Measurements from ENCODE around the gene CEP72.
"Not testable (repeated sequence)": the region's sequence is repeated elsewhere in the genome, so short reads cannot be mapped to it uniquely, and the experiment has no call there.

Gene CEP72

DNA sequence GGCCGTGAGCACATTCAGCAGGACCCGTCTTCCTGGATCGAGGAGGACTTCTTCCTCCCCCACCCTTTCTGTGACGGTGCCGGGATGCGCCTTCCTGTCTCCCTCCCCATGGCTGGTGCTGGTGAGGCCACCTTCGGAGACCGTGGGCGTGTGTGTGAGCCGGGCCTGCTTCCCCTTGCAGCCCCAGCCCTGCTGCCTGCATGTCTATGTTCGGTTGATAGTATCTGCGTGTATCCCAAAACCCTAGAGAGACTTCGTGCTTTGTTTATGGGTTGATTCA, 12.8 kb downstream of the CEP72 start:
- Histone ChIP-seq H3K79me2 (ENCODE audit: insufficient read depth, low read length) (peaks cover 9% of the 10 kb centered on the region), H3K9me3 (ENCODE audit: insufficient read depth, low read length, severe bottlenecking) (no peaks in the 10 kb centered on the region), H3K27ac (ENCODE audit: low read length) (no peak overlapping the region), H3K27me3 (ENCODE audit: insufficient read depth, low read length, poor library complexity) (no peaks in the 10 kb centered on the region), H3K4me3 (ENCODE audit: low read depth in 1 of 2, low read length in 2 of 2) (no peak overlapping the region), H4K20me1 (ENCODE audit: insufficient read depth, low read length) (peaks cover 25% of the 10 kb centered on the region), H3K9ac (ENCODE audit: low read depth, low read length) (no peak overlapping the region), H2AFZ (ENCODE audit: low read depth, low read length) (no peak overlapping the region), H3K4me2 (ENCODE audit: insufficient read depth, low read length) (no peak overlapping the region), H3K4me1 (ENCODE audit: insufficient read depth, low read length) (no peaks in the 10 kb centered on the region), H3K36me3 (ENCODE audit: insufficient read depth, low read length) (peaks cover 90% of the 10 kb centered on the region)
- ATAC-seq (ENCODE audit: insufficient read depth, low read depth) (no peak), DNase-seq (no peak)
- TF ChIP-seq, protein P1, sequence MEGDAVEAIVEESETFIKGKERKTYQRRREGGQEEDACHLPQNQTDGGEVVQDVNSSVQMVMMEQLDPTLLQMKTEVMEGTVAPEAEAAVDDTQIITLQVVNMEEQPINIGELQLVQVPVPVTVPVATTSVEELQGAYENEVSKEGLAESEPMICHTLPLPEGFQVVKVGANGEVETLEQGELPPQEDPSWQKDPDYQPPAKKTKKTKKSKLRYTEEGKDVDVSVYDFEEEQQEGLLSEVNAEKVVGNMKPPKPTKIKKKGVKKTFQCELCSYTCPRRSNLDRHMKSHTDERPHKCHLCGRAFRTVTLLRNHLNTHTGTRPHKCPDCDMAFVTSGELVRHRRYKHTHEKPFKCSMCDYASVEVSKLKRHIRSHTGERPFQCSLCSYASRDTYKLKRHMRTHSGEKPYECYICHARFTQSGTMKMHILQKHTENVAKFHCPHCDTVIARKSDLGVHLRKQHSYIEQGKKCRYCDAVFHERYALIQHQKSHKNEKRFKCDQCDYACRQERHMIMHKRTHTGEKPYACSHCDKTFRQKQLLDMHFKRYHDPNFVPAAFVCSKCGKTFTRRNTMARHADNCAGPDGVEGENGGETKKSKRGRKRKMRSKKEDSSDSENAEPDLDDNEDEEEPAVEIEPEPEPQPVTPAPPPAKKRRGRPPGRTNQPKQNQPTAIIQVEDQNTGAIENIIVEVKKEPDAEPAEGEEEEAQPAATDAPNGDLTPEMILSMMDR (IDR thresholded peaks at IDR 0.05; ENCODE audit: borderline replicate concordance, extremely low read depth, low read length, poor library complexity, severe bottlenecking) = no peak
- TF ChIP-seq EZH2 (IDR thresholded peaks at IDR 0.05; ENCODE audit: borderline replicate concordance, low read depth, low read length, severe bottlenecking) = no peak

DNA sequence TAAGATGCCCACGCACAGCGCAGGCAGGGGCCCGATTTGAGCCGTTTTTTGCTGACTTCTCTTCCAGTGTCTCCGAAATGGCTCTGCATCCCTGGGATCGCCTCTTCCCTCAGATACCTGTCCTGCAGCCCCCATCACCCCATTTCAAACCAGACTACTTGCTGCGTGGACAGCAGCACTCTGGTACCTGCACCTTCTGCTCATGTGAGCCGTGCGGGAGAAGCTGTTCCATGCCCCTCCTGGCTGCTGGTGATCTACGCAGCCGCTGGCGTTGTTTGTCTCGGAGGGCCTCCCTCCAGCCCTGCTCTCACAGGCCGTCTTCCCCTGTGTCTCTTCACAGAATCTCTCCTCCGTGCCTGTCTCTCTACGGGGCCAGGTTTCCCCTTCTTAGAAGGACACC, 13.4 kb downstream of the CEP72 start:
- no peaks in the 10 kb centered on the region for H3K4me1 ChIP-seq (ENCODE audit: insufficient read depth, low read length)
- no peaks in the 10 kb centered on the region for H3K27me3 ChIP-seq (ENCODE audit: insufficient read depth, low read length, poor library complexity)
- peaks cover 84% of the 10 kb centered on the region for H3K36me3 ChIP-seq (ENCODE audit: insufficient read depth, low read length)
- no peaks in the 10 kb centered on the region for H3K9me3 ChIP-seq (ENCODE audit: insufficient read depth, low read length, severe bottlenecking)
- no peak for DNase-seq
- H3K79me2 ChIP-seq (ENCODE audit: insufficient read depth, low read length) = peaks cover 6% of the 10 kb centered on the region
- no peak overlapping the region for H3K4me3 ChIP-seq (ENCODE audit: low read depth in 1 of 2, low read length in 2 of 2)
- peaks cover 19% of the 10 kb centered on the region for H4K20me1 ChIP-seq (ENCODE audit: insufficient read depth, low read length)
- no peak for TF ChIP-seq EZH2 (IDR thresholded peaks at IDR 0.05; ENCODE audit: borderline replicate concordance, low read depth, low read length, severe bottlenecking)
- TF ChIP-seq, protein P1 (IDR thresholded peaks at IDR 0.05; ENCODE audit: borderline replicate concordance, extremely low read depth, low read length, poor library complexity, severe bottlenecking) = no peak
- H3K9ac ChIP-seq (ENCODE audit: low read depth, low read length) = no peak overlapping the region
- H2AFZ ChIP-seq (ENCODE audit: low read depth, low read length) = no peak overlapping the region
- no peak overlapping the region for H3K27ac ChIP-seq (ENCODE audit: low read length)
- no peak for ATAC-seq (ENCODE audit: insufficient read depth, low read depth)
- H3K4me2 ChIP-seq (ENCODE audit: insufficient read depth, low read length) = no peak overlapping the region

DNA sequence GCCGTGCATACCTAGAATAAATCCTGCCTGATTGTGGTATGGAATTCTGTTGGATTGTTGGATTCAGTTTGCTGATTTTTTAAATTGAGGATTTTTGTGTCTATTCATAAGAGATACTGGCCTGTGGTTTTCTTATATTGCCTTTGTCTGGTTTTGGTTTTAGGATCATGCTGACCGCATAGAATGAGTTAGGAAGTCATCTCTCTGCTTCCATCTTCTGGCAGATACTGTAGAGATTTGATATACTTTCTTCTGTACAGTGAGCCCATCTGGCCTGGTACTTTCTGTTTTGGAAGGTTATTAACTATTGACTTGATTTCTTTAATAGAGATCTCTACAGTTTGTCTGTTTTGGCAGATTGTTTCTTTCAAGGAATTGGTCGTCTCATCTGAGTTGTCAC, 14.7 kb downstream of the CEP72 start:
- H2AFZ ChIP-seq (ENCODE audit: low read depth, low read length) = no peak overlapping the region
- H3K9me3 ChIP-seq (ENCODE audit: insufficient read depth, low read length, severe bottlenecking) = no peaks in the 10 kb centered on the region
- no peak overlapping the region for H3K27ac ChIP-seq (ENCODE audit: low read length)
- no peaks in the 10 kb centered on the region for H3K27me3 ChIP-seq (ENCODE audit: insufficient read depth, low read length, poor library complexity)
- H3K4me2 ChIP-seq (ENCODE audit: insufficient read depth, low read length) = no peak overlapping the region
- ATAC-seq (ENCODE audit: insufficient read depth, low read depth) (no peak), DNase-seq (no peak)
- TF ChIP-seq EZH2 (IDR thresholded peaks at IDR 0.05; ENCODE audit: borderline replicate concordance, low read depth, low read length, severe bottlenecking) = no peak
- TF ChIP-seq, protein P1 (IDR thresholded peaks at IDR 0.05; ENCODE audit: borderline replicate concordance, extremely low read depth, low read length, poor library complexity, severe bottlenecking) = no peak
- peaks cover 6% of the 10 kb centered on the region for H3K79me2 ChIP-seq (ENCODE audit: insufficient read depth, low read length)
- H3K4me3 ChIP-seq (ENCODE audit: low read depth in 1 of 2, low read length in 2 of 2) = no peak overlapping the region
- peaks cover 14% of the 10 kb centered on the region for H4K20me1 ChIP-seq (ENCODE audit: insufficient read depth, low read length)
- H3K36me3 ChIP-seq (ENCODE audit: insufficient read depth, low read length) = peaks cover 71% of the 10 kb centered on the region
- no peaks in the 10 kb centered on the region for H3K4me1 ChIP-seq (ENCODE audit: insufficient read depth, low read length)
- no peak overlapping the region for H3K9ac ChIP-seq (ENCODE audit: low read depth, low read length)

DNA sequence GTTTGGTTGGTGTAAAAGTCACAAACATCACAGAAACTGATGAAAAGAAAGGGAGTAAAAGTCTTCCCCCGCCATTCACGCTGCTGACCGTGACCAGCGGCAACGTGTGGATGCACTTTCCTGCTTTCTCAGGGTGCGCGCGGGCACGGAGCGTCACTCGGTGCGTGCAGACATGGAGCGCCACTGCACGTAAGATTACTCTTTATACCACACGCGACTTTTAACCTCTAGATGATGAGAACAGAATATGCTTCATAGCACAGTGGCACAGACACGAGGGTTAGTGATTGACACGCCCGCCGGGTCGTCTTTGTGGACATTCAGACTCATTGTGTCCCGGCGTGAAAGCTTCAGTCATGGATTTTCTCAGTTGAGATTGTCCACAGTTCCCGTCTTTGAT, 15.7 kb downstream of the CEP72 start:
- Histone ChIP-seq H3K79me2 (ENCODE audit: insufficient read depth, low read length) (peaks cover 6% of the 10 kb centered on the region), H3K27ac (ENCODE audit: low read length) (no peak overlapping the region), H3K9me3 (ENCODE audit: insufficient read depth, low read length, severe bottlenecking) (no peaks in the 10 kb centered on the region), H2AFZ (ENCODE audit: low read depth, low read length) (no peak overlapping the region), H3K4me1 (ENCODE audit: insufficient read depth, low read length) (no peaks in the 10 kb centered on the region), H4K20me1 (ENCODE audit: insufficient read depth, low read length) (peaks cover 14% of the 10 kb centered on the region), H3K4me2 (ENCODE audit: insufficient read depth, low read length) (no peak overlapping the region), H3K36me3 (ENCODE audit: insufficient read depth, low read length) (peaks cover 63% of the 10 kb centered on the region), H3K4me3 (ENCODE audit: low read depth in 1 of 2, low read length in 2 of 2) (no peak overlapping the region), H3K9ac (ENCODE audit: low read depth, low read length) (no peak overlapping the region), H3K27me3 (ENCODE audit: insufficient read depth, low read length, poor library complexity) (no peaks in the 10 kb centered on the region)
- no peak for TF ChIP-seq EZH2 (IDR thresholded peaks at IDR 0.05; ENCODE audit: borderline replicate concordance, low read depth, low read length, severe bottlenecking)
- TF ChIP-seq, protein P1 (IDR thresholded peaks at IDR 0.05; ENCODE audit: borderline replicate concordance, extremely low read depth, low read length, poor library complexity, severe bottlenecking) = no peak
- ATAC-seq (ENCODE audit: insufficient read depth, low read depth) (no peak), DNase-seq (no peak)

DNA sequence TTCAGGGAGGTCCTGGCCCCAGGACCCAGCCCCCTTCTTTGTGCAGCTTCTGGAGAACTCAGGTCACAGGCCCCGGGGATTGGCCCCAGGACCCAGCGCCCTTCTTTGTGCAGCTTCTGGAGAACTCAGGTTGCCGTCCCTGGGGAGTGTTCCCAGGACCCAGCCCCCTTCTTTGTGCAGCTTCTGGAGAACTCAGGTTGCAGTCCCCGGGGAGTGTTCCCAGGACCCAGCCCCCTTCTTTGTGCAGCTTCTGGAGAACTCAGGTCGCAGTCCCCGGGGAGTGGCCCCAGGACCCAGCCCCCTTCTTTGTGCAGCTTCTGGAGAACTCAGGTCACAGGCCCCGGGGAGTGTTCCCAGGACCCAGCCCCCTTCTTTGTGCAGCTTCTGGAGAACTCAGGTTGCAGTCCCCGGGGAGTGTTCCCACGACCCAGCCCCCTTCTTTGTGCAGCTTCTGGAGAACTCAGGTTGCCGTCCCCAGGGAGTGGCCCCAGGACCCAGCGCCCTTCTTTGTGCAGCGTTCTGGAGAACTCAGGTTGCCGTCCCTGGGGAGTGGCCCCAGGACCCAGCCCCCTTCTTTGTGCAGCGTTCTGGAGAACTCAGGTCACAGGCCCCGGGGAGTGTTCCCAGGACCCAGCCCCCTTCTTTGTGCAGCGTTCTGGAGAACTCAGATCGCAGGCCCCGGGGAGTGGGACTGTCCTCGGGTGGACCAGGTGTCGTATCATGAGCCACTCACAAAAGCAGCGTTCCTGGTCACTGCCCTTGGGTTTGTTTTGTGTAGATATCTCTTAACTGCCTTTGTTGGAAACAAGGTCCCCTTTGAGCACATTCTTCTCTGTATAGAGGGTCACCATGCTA, 16.4 kb downstream of the CEP72 start:
- peaks cover 59% of the 10 kb centered on the region for H3K36me3 ChIP-seq (ENCODE audit: insufficient read depth, low read length)
- not testable (repeated sequence) for H2AFZ ChIP-seq (ENCODE audit: low read depth, low read length); H3K79me2 ChIP-seq (ENCODE audit: insufficient read depth, low read length); H3K4me3 ChIP-seq (ENCODE audit: low read depth in 1 of 2, low read length in 2 of 2); H3K9ac ChIP-seq (ENCODE audit: low read depth, low read length); H3K4me1 ChIP-seq (ENCODE audit: insufficient read depth, low read length); H3K27ac ChIP-seq (ENCODE audit: low read length); H3K4me2 ChIP-seq (ENCODE audit: insufficient read depth, low read length); H3K9me3 ChIP-seq (ENCODE audit: insufficient read depth, low read length, severe bottlenecking); ATAC-seq (ENCODE audit: insufficient read depth, low read depth); H3K27me3 ChIP-seq (ENCODE audit: insufficient read depth, low read length, poor library complexity); DNase-seq
- H4K20me1 ChIP-seq (ENCODE audit: insufficient read depth, low read length) = peaks cover 18% of the 10 kb centered on the region
